Measurements from ENCODE around the gene FGD1.

The FGD1 gene

GRCh38 chrX:54473993-54474859 is 21.8 kb downstream of the FGD1 start:
- no peak for DNase-seq (ENCODE audit: low spot score)

- no peak for DNase-seq (ENCODE audit: low spot score)
These were observed 25.8 kb downstream of the FGD1 start for GRCh38 chrX:54470054-54470760.

GRCh38 chrX:54452920-54453319 is 43.1 kb downstream of the FGD1 start:
- no peak for DNase-seq (ENCODE audit: low spot score)

DNA sequence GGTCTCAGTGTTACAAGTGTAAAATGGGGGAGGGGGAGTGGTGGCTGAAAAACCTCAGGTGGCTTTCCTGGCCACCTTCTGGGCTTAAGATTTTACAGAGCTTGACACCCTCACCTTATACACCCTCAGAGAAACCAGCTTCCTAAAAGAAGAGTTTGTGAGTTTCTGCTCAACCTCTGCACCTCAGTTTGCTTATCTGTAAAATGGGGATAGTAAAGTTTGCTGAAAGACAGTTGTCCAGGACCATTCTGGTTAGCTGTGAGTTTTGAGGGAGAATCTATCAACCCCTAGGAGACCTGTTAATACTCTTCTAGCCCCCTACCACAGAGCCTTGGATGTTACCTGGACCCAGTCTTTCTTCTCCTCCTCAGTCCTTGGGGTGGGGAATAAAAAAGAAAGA is 46.1 kb downstream of the FGD1 start:
- DNase-seq (ENCODE audit: low spot score) = no peak

GRCh38 chrX:54447461-54447860 is 48.6 kb downstream of the FGD1 start:
- no peak for DNase-seq (ENCODE audit: low spot score)

GRCh38 chrX:54446084-54446483 is 50.0 kb downstream of the FGD1 start:
- DNase-seq (ENCODE audit: low spot score) = no peak

DNA sequence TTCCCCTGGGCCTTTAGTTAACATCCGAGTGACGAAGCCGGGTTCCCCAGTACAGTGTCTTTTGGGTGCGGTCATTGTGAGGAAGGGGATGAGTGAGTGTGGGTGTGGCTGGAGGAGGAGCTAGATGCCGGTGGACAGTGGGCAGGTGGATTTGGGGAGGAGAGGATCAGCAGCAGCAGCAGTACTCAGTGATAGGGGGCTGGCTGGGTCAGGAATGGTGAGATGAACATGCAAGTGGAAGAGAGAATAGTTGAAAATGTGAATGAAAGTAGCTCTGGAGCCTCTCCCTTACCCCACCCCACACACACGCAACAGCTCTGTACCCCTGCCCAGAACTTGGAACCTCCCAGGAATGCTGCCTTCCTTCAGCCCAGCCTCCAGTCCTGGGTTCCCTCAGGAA is 51.3 kb downstream of the FGD1 start:
- DNase-seq (ENCODE audit: low spot score) = no peak

- no peak for DNase-seq (ENCODE audit: low spot score)
These were observed 53.2 kb downstream of the FGD1 start for GRCh38 chrX:54442790-54443189.

DNA sequence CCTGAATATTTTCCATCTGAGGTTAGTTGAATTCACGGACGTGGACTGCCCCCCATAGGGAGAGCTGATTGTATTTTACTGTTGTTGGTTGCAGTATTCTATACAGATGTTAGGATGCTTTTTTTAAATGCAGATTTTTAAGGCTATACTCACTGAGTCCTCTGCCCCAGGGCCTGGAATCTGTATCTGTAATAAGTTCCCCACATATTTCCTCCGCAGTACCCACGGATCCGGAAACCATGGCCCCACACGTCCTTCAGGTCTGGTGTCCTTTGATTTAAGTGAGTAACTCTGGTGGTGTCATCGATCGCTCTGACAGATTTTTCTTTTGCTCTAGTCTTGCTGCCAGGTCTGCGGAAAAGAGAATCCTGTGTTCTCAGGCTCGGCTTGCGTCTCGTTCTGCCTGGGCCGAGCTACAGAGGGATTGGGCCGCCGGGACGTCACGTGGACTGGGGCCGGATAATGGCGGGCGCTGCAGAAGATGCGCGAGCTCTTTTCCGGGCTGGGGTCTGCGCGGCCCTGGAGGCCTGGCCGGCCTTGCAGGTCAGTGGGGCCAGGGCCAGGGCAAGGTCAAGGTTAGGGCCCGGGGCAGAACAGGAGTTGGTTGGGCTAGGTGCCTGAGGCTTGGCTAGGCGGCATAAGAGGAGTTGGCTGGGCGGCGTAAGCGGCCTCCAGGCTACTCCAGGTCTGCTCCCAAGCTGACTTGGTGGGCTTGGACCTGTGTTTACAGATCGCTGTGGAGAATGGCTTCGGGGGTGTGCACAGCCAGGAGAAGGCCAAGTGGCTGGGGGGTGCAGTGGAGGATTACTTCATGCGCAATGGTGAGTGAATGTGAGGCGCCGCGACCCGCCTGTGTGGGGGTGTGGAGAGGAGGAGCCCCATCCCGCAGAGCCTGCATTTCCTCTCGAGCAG is 55.8 kb downstream of the FGD1 start, which contains the start of gene TSR2:
TSS of gene TSR2 (plus strand) at position 445 of the 912 bp plus-strand sequence. CDS start at position 463, 18 bp downstream.
- peak; percentile 82 for DNase-seq (ENCODE audit: low spot score)

- no peak for DNase-seq (ENCODE audit: low spot score)
These were observed 60.9 kb downstream of the FGD1 start for GRCh38 chrX:54435121-54435520.

DNA sequence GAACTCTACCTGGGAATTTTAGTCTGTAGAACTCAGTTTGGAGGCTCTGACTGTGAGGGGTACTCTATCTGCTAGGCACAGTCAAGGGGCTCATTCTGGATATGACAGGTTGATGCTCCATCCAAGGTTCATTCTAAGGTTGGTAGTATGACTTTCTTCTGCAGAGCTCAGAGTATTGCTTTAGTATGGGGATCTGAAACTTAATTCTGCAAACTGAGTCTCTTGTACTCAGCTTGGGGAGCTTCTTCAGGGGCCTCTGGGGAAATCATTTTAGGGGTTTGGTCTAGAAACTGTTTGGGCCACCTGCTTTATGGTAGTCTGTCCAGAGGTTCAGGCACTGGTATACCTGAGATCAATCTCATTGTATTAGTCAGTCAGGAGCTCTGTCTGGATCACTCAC is 65.5 kb downstream of the FGD1 start:
- no peak for DNase-seq (ENCODE audit: low spot score)

DNA sequence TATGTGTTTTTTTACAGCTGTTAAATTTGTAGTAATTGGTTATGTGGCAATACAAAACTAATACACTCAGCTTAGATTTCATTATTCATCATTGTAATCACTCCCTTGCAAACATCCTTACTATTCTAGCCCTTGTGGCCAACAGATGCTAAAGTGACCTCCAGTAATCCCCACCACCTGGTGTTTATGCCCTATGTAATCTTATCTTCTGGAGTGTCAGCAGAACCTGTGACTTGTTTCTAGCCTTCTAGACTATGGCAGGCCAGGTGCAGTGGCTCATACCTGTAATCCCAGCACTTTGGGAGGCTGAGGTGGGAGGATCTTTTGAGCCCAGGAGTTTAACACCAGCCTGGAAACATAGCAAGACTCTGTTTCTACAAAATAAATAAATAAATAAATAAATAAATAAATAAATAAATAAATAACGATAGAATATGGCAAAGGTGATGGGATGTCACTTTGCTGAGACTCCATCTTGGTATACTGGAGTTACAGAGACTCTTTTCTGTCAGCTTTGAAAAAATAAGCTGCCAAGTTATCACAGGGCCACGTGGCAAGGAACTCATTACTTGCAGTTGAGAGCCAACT is 68.1 kb downstream of the FGD1 start:
- DNase-seq (ENCODE audit: low spot score) = no peak

DNA sequence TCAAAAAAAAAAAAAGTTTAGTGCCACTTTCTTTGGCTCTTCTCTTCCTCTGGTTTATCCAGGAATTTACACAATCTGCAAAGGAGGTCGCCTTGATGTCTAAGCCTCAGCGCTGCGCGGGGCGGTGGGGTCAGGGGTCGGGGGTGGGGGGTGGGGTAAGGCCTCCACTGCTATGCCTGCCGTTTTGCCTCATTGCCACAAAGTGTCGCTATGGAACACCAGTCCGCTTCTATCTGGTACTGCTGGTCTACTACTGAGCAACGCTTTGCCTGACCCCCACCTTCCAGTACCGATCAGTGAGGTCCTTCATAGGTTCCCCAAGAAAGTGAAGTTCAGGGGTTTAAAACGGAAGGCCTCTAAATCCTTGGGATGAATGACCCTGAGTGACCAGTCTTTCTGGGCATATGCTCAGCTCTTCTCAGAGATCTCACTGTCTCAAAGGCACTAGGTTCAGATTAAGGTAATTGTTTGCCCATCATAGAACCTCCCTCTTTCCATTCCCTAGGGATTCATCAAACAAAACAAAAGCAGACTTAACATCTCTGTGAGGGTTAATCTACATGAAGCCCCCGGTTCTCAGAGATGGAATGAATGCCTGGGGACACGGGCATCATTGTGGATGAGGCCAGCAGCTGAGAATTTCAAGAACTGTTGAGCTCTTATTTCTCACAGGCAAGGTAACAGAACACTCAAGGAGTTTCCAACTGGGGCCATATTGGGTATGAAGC is 72.7 kb downstream of the FGD1 start:
- no peak for DNase-seq (ENCODE audit: low spot score)

DNA sequence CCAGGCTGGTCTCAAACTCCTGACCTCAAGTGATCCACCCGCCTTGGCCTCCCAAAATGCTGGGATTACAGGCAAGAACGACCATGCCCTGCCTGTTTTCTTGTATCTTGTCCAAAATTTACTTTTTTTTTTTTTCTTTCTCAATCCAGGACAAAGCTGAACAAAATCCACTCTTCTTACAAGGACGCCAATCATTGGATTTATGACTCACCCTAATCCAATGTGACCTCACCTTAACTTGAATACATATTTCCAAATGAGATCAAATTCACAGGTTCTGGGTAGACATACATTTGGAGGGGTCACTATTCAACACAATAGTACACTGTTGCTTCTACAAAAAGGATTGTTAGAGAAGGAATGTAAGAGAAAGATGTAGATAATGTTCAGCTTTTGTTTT is 73.9 kb downstream of the FGD1 start:
- DNase-seq (ENCODE audit: low spot score) = no peak

DNA sequence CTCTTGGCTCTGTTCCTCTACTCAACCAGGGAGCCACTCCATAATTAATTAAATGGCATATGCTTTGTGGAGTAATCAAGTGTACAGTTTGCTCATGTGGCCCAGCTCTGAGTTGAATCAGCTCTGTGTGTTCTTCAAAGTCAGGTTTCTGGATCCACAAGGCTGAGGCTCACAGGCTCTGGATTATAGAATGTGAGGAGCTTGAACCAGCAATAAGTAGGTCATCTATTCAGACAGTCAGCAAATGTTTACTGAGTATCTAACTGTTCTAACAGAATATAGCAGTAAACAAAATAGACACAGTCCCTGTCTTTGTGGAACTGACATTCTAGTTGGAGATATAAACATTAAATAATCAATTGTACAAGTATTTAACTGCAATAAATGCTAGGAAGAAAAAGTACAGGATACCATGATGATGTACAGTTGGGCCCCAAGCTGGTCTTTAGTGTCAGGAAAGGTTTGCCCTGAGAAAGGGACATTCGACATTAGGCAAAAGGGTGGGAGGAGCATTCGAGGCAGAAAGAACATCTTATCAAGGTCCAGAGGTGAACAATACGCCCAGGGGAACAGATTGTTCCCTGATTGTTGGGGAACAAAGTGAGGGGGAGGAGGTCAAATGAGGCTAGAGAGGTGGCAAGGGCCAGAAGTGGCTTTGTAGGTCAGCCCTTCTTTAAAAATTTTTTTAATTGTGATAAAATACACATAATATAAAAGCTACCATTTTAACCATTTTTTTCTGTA is 76.3 kb downstream of the FGD1 start:
- DNase-seq (ENCODE audit: low spot score) = no peak

GRCh38 chrX:54416965-54417364 is 79.1 kb downstream of the FGD1 start:
- DNase-seq (ENCODE audit: low spot score) = no peak

GRCh38 chrX:54415534-54416350 is 80.3 kb downstream of the FGD1 start:
- DNase-seq (ENCODE audit: low spot score) = no peak

- no peak for DNase-seq (ENCODE audit: low spot score)
These were observed 82.3 kb downstream of the FGD1 start for GRCh38 chrX:54413753-54414152.

- DNase-seq (ENCODE audit: low spot score) = no peak
These were observed 84.3 kb downstream of the FGD1 start for GRCh38 chrX:54411732-54412131.

GRCh38 chrX:54407266-54407665 is 88.8 kb downstream of the FGD1 start:
- no peak for DNase-seq (ENCODE audit: low spot score)

Data from left forelimb (tissue), 1 donor.